ENCODE data around the gene POLR3G.

The POLR3G gene

GRCh38 chr5:90477073-90477472 lies 2.4 kb downstream of the POLR3G start:
- no peak overlapping the region for H3K4me3 ChIP-seq (ENCODE audit: low read length)
- no peaks in the 10 kb centered on the region for H3K36me3 ChIP-seq (ENCODE audit: control insufficient read depth, insufficient read depth, low read length)
- H3K27ac ChIP-seq (ENCODE audit: low read depth, low read length), result no peak overlapping the region
- no peak overlapping the region for H3K9ac ChIP-seq (ENCODE audit: low read length)
- no peaks in the 10 kb centered on the region for H3K27me3 ChIP-seq (ENCODE audit: control insufficient read depth, insufficient read depth, low read length)
- H3K4me1 ChIP-seq (ENCODE audit: control insufficient read depth, insufficient read depth, low read length), result peaks cover 7% of the 10 kb centered on the region

GRCh38 chr5:90477621-90478215 lies 3.1 kb downstream of the POLR3G start:
- no peaks in the 10 kb centered on the region for H3K27me3 ChIP-seq (ENCODE audit: control insufficient read depth, insufficient read depth, low read length)
- no peaks in the 10 kb centered on the region for H3K36me3 ChIP-seq (ENCODE audit: control insufficient read depth, insufficient read depth, low read length)
- H3K4me1 ChIP-seq (ENCODE audit: control insufficient read depth, insufficient read depth, low read length), result peaks cover 7% of the 10 kb centered on the region
- H3K27ac ChIP-seq (ENCODE audit: low read depth, low read length), result no peak overlapping the region
- no peak overlapping the region for H3K9ac ChIP-seq (ENCODE audit: low read length)
- H3K4me3 ChIP-seq (ENCODE audit: low read length), result no peak overlapping the region

- Histone ChIP-seq H3K4me3 (ENCODE audit: low read length) (no peak overlapping the region), H3K9ac (ENCODE audit: low read length) (no peak overlapping the region), H3K4me1 (ENCODE audit: control insufficient read depth, insufficient read depth, low read length) (peaks cover 3% of the 10 kb centered on the region), H3K27ac (ENCODE audit: low read depth, low read length) (no peak overlapping the region), H3K27me3 (ENCODE audit: control insufficient read depth, insufficient read depth, low read length) (no peaks in the 10 kb centered on the region), H3K36me3 (ENCODE audit: control insufficient read depth, insufficient read depth, low read length) (no peaks in the 10 kb centered on the region)
These were observed 5.1 kb downstream of the POLR3G start for GRCh38 chr5:90479611-90480385.

- Histone ChIP-seq H3K36me3 (ENCODE audit: control insufficient read depth, insufficient read depth, low read length) (no peaks in the 10 kb centered on the region), H3K9ac (ENCODE audit: low read length) (no peak overlapping the region), H3K27ac (ENCODE audit: low read depth, low read length) (no peak overlapping the region), H3K4me3 (ENCODE audit: low read length) (no peak overlapping the region), H3K27me3 (ENCODE audit: control insufficient read depth, insufficient read depth, low read length) (no peaks in the 10 kb centered on the region), H3K4me1 (ENCODE audit: control insufficient read depth, insufficient read depth, low read length) (no peaks in the 10 kb centered on the region)
These were observed 6.0 kb downstream of the POLR3G start for GRCh38 chr5:90480699-90481098.

GRCh38 chr5:90483206-90483605 lies 8.5 kb downstream of the POLR3G start:
- Histone ChIP-seq H3K36me3 (ENCODE audit: control insufficient read depth, insufficient read depth, low read length) (no peaks in the 10 kb centered on the region), H3K9ac (ENCODE audit: low read length) (no peak overlapping the region), H3K27ac (ENCODE audit: low read depth, low read length) (no peak overlapping the region), H3K27me3 (ENCODE audit: control insufficient read depth, insufficient read depth, low read length) (no peaks in the 10 kb centered on the region), H3K4me1 (ENCODE audit: control insufficient read depth, insufficient read depth, low read length) (no peaks in the 10 kb centered on the region), H3K4me3 (ENCODE audit: low read length) (no peak overlapping the region)

GRCh38 chr5:90484540-90484939 lies 9.9 kb downstream of the POLR3G start:
- no peak overlapping the region for H3K27ac ChIP-seq (ENCODE audit: low read depth, low read length)
- H3K4me1 ChIP-seq (ENCODE audit: control insufficient read depth, insufficient read depth, low read length), result no peaks in the 10 kb centered on the region
- H3K27me3 ChIP-seq (ENCODE audit: control insufficient read depth, insufficient read depth, low read length), result no peaks in the 10 kb centered on the region
- no peak overlapping the region for H3K4me3 ChIP-seq (ENCODE audit: low read length)
- H3K36me3 ChIP-seq (ENCODE audit: control insufficient read depth, insufficient read depth, low read length), result no peaks in the 10 kb centered on the region
- H3K9ac ChIP-seq (ENCODE audit: low read length), result no peak overlapping the region

GRCh38 chr5:90488791-90489190 lies 14.1 kb downstream of the POLR3G start:
- Histone ChIP-seq H3K9ac (ENCODE audit: low read length) (no peak overlapping the region), H3K4me3 (ENCODE audit: low read length) (no peak overlapping the region), H3K27ac (ENCODE audit: low read depth, low read length) (no peak overlapping the region), H3K27me3 (ENCODE audit: control insufficient read depth, insufficient read depth, low read length) (no peaks in the 10 kb centered on the region), H3K36me3 (ENCODE audit: control insufficient read depth, insufficient read depth, low read length) (no peaks in the 10 kb centered on the region), H3K4me1 (ENCODE audit: control insufficient read depth, insufficient read depth, low read length) (no peaks in the 10 kb centered on the region)

GRCh38 chr5:90494043-90494442 lies 19.4 kb downstream of the POLR3G start:
- H3K4me1 ChIP-seq (ENCODE audit: control insufficient read depth, insufficient read depth, low read length), result no peaks in the 10 kb centered on the region
- no peaks in the 10 kb centered on the region for H3K36me3 ChIP-seq (ENCODE audit: control insufficient read depth, insufficient read depth, low read length)
- no peak overlapping the region for H3K27ac ChIP-seq (ENCODE audit: low read depth, low read length)

GRCh38 chr5:90495146-90495545 lies 20.5 kb downstream of the POLR3G start:
- Histone ChIP-seq H3K4me1 (ENCODE audit: control insufficient read depth, insufficient read depth, low read length) (no peaks in the 10 kb centered on the region), H3K27ac (ENCODE audit: low read depth, low read length) (no peak overlapping the region), H3K36me3 (ENCODE audit: control insufficient read depth, insufficient read depth, low read length) (no peaks in the 10 kb centered on the region), H3K4me3 (ENCODE audit: low read length) (no peak overlapping the region), H3K9ac (ENCODE audit: low read length) (no peak overlapping the region), H3K27me3 (ENCODE audit: control insufficient read depth, insufficient read depth, low read length) (no peaks in the 10 kb centered on the region)

More at GRCh38 chr5:90494043-90494442, 19.4 kb downstream of the POLR3G start:
- Histone ChIP-seq H3K4me3 (ENCODE audit: low read length) (no peak overlapping the region), H3K9ac (ENCODE audit: low read length) (no peak overlapping the region), H3K27me3 (ENCODE audit: control insufficient read depth, insufficient read depth, low read length) (no peaks in the 10 kb centered on the region)

- Histone ChIP-seq H3K27me3 (ENCODE audit: control insufficient read depth, insufficient read depth, low read length) (no peaks in the 10 kb centered on the region), H3K36me3 (ENCODE audit: control insufficient read depth, insufficient read depth, low read length) (no peaks in the 10 kb centered on the region), H3K9ac (ENCODE audit: low read length) (no peak overlapping the region), H3K4me1 (ENCODE audit: control insufficient read depth, insufficient read depth, low read length) (no peaks in the 10 kb centered on the region), H3K27ac (ENCODE audit: low read depth, low read length) (no peak overlapping the region), H3K4me3 (ENCODE audit: low read length) (no peak overlapping the region)
These were observed 28.9 kb downstream of the POLR3G start for GRCh38 chr5:90503596-90503995.

- Histone ChIP-seq H3K4me3 (ENCODE audit: low read length) (no peak overlapping the region), H3K36me3 (ENCODE audit: control insufficient read depth, insufficient read depth, low read length) (no peaks in the 10 kb centered on the region), H3K27me3 (ENCODE audit: control insufficient read depth, insufficient read depth, low read length) (no peaks in the 10 kb centered on the region), H3K27ac (ENCODE audit: low read depth, low read length) (no peak overlapping the region), H3K4me1 (ENCODE audit: control insufficient read depth, insufficient read depth, low read length) (no peaks in the 10 kb centered on the region), H3K9ac (ENCODE audit: low read length) (no peak overlapping the region)
These were observed 30.1 kb downstream of the POLR3G start for GRCh38 chr5:90504743-90505142.

GRCh38 chr5:90506221-90506620 lies 31.6 kb downstream of the POLR3G start:
- no peaks in the 10 kb centered on the region for H3K27me3 ChIP-seq (ENCODE audit: control insufficient read depth, insufficient read depth, low read length)
- H3K27ac ChIP-seq (ENCODE audit: low read depth, low read length), result no peak overlapping the region
- H3K9ac ChIP-seq (ENCODE audit: low read length), result no peak overlapping the region
- H3K36me3 ChIP-seq (ENCODE audit: control insufficient read depth, insufficient read depth, low read length), result no peaks in the 10 kb centered on the region
- H3K4me3 ChIP-seq (ENCODE audit: low read length), result no peak overlapping the region
- no peaks in the 10 kb centered on the region for H3K4me1 ChIP-seq (ENCODE audit: control insufficient read depth, insufficient read depth, low read length)

GRCh38 chr5:90510438-90510837 lies 35.8 kb downstream of the POLR3G start:
- no peak overlapping the region for H3K4me3 ChIP-seq (ENCODE audit: low read length)
- no peaks in the 10 kb centered on the region for H3K27me3 ChIP-seq (ENCODE audit: control insufficient read depth, insufficient read depth, low read length)
- no peak overlapping the region for H3K27ac ChIP-seq (ENCODE audit: low read depth, low read length)
- H3K9ac ChIP-seq (ENCODE audit: low read length), result no peak overlapping the region
- H3K4me1 ChIP-seq (ENCODE audit: control insufficient read depth, insufficient read depth, low read length), result no peaks in the 10 kb centered on the region
- H3K36me3 ChIP-seq (ENCODE audit: control insufficient read depth, insufficient read depth, low read length), result no peaks in the 10 kb centered on the region
